ENCODE measurements around the gene MED31. TPM values are rescaled to one million over a fixed set of nuclear protein-coding genes. Genes with fewer than 3 reads are reported as not detected.

Gene MED31
- total and polyA plus RNA-seq, 2 experiments from 2014 or later = 5.5 to 49.3 TPM

- Mint-ChIP-seq H3K36me3 (ENCODE audit: low read depth) (peaks cover 55% of the 10 kb centered on the region), H3K9me3 (no peaks in the 10 kb centered on the region), H3K27me3 (ENCODE audit: insufficient read depth, low read depth, poor library complexity) (peaks cover 4% of the 10 kb centered on the region), H3K4me1 (peaks cover 7% of the 10 kb centered on the region; the same call in 2 of the 3 replicates), H3K27ac (no peak overlapping the region), H3K4me3 (no peak overlapping the region)
- Histone ChIP-seq H3K9me2 (ENCODE audit: insufficient read depth) (no peaks in the 10 kb centered on the region), H3K36me3 (ENCODE audit: insufficient read depth) (peaks cover 28% of the 10 kb centered on the region), H2AFZ (no peak overlapping the region), H3K4me2 (no peak overlapping the region), H3K27me3 (ENCODE audit: insufficient read depth) (no peaks in the 10 kb centered on the region), H4K20me1 (replicated peaks; ENCODE audit: insufficient read depth) (no peaks in the 10 kb centered on the region), H3K4me1 (ENCODE audit: insufficient read depth) (no peaks in the 10 kb centered on the region), H3K27ac (ENCODE audit: low read depth) (no peak overlapping the region), H3F3A (replicated peaks; ENCODE audit: low read depth) (no peaks in the 10 kb centered on the region), H3K79me2 (replicated peaks; ENCODE audit: insufficient read depth) (no peaks in the 10 kb centered on the region), H3K4me3 (no peak overlapping the region)
- no peak for TF ChIP-seq EZH2 (IDR thresholded peaks at IDR 0.05; ENCODE audit: low read depth, unreplicated experiment)
- no peak for TF ChIP-seq ZNF114 (CRISPR knock-in tag; IDR thresholded peaks at IDR 0.05)
- no peak for TF ChIP-seq JUNB (IDR thresholded peaks at IDR 0.05; ENCODE audit: unreplicated experiment)
- TF ChIP-seq NANOG (IDR thresholded peaks at IDR 0.05; ENCODE audit: borderline replicate concordance) = no peak
- TF ChIP-seq, protein P1, sequence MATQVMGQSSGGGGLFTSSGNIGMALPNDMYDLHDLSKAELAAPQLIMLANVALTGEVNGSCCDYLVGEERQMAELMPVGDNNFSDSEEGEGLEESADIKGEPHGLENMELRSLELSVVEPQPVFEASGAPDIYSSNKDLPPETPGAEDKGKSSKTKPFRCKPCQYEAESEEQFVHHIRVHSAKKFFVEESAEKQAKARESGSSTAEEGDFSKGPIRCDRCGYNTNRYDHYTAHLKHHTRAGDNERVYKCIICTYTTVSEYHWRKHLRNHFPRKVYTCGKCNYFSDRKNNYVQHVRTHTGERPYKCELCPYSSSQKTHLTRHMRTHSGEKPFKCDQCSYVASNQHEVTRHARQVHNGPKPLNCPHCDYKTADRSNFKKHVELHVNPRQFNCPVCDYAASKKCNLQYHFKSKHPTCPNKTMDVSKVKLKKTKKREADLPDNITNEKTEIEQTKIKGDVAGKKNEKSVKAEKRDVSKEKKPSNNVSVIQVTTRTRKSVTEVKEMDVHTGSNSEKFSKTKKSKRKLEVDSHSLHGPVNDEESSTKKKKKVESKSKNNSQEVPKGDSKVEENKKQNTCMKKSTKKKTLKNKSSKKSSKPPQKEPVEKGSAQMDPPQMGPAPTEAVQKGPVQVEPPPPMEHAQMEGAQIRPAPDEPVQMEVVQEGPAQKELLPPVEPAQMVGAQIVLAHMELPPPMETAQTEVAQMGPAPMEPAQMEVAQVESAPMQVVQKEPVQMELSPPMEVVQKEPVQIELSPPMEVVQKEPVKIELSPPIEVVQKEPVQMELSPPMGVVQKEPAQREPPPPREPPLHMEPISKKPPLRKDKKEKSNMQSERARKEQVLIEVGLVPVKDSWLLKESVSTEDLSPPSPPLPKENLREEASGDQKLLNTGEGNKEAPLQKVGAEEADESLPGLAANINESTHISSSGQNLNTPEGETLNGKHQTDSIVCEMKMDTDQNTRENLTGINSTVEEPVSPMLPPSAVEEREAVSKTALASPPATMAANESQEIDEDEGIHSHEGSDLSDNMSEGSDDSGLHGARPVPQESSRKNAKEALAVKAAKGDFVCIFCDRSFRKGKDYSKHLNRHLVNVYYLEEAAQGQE (IDR thresholded peaks at IDR 0.05; ENCODE audit: unreplicated experiment) = no peak
- TF ChIP-seq CREB1 (CRISPR knock-in tag; IDR thresholded peaks at IDR 0.05; ENCODE audit: low read depth) = no peak
- no peak for TF ChIP-seq ETS1 (IDR thresholded peaks at IDR 0.05)
- no peak for TF ChIP-seq ZNF331 (CRISPR knock-in tag; IDR thresholded peaks at IDR 0.05; ENCODE audit: low read depth)
- TF ChIP-seq, protein P2, sequence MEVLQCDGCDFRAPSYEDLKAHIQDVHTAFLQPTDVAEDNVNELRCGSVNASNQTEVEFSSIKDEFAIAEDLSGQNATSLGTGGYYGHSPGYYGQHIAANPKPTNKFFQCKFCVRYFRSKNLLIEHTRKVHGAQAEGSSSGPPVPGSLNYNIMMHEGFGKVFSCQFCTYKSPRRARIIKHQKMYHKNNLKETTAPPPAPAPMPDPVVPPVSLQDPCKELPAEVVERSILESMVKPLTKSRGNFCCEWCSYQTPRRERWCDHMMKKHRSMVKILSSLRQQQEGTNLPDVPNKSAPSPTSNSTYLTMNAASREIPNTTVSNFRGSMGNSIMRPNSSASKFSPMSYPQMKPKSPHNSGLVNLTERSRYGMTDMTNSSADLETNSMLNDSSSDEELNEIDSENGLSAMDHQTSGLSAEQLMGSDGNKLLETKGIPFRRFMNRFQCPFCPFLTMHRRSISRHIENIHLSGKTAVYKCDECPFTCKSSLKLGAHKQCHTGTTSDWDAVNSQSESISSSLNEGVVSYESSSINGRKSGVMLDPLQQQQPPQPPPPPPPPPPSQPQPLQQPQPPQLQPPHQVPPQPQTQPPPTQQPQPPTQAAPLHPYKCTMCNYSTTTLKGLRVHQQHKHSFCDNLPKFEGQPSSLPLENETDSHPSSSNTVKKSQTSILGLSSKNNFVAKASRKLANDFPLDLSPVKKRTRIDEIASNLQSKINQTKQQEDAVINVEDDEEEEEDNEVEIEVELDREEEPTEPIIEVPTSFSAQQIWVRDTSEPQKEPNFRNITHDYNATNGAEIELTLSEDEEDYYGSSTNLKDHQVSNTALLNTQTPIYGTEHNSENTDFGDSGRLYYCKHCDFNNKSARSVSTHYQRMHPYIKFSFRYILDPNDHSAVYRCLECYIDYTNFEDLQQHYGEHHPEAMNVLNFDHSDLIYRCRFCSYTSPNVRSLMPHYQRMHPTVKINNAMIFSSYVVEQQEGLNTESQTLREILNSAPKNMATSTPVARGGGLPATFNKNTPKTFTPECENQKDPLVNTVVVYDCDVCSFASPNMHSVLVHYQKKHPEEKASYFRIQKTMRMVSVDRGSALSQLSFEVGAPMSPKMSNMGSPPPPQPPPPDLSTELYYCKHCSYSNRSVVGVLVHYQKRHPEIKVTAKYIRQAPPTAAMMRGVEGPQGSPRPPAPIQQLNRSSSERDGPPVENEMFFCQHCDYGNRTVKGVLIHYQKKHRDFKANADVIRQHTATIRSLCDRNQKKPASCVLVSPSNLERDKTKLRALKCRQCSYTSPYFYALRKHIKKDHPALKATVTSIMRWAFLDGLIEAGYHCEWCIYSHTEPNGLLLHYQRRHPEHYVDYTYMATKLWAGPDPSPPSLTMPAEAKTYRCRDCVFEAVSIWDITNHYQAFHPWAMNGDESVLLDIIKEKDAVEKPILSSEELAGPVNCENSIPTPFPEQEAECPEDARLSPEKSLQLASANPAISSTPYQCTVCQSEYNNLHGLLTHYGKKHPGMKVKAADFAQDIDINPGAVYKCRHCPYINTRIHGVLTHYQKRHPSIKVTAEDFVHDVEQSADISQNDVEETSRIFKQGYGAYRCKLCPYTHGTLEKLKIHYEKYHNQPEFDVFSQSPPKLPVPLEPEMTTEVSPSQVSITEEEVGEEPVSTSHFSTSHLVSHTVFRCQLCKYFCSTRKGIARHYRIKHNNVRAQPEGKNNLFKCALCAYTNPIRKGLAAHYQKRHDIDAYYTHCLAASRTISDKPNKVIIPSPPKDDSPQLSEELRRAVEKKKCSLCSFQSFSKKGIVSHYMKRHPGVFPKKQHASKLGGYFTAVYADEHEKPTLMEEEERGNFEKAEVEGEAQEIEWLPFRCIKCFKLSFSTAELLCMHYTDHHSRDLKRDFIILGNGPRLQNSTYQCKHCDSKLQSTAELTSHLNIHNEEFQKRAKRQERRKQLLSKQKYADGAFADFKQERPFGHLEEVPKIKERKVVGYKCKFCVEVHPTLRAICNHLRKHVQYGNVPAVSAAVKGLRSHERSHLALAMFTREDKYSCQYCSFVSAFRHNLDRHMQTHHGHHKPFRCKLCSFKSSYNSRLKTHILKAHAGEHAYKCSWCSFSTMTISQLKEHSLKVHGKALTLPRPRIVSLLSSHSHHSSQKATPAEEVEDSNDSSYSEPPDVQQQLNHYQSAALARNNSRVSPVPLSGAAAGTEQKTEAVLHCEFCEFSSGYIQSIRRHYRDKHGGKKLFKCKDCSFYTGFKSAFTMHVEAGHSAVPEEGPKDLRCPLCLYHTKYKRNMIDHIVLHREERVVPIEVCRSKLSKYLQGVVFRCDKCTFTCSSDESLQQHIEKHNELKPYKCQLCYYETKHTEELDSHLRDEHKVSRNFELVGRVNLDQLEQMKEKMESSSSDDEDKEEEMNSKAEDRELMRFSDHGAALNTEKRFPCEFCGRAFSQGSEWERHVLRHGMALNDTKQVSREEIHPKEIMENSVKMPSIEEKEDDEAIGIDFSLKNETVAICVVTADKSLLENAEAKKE (CRISPR knock-in tag; IDR thresholded peaks at IDR 0.05) = no peak
- no peak for TF ChIP-seq CTCF (conservative IDR thresholded peaks at IDR 0.05; ENCODE audit: low read depth in 2 of 2)
- no peak for TF ChIP-seq POLR2AphosphoS5 (IDR thresholded peaks at IDR 0.05; ENCODE audit: low read depth)
- TF ChIP-seq STAT1 (IDR thresholded peaks at IDR 0.05; ENCODE audit: unreplicated experiment) = no peak
- no peak for TF ChIP-seq EZH2phosphoT487 (IDR thresholded peaks at IDR 0.05; ENCODE audit: unreplicated experiment)
- DNase-seq (ENCODE audit: low spot score) = no peak
- no peak for ATAC-seq
These were observed 54.9 kb downstream of the MED31 start for GRCh38 chr17:6596511-6596910.
